Measurements from ENCODE around the gene IFNB1. TPM values are rescaled to one million over a fixed set of nuclear protein-coding genes. Genes with fewer than 3 reads are reported as not detected.

Gene IFNB1
- total RNA-seq = not detected in 2 replicates

GRCh38 chr9:21077781-21078180 is at the start of gene IFNB1:
TSS of gene IFNB1 (minus strand) at chr9:21077942. CDS start at chr9:21077869, 73 bp downstream.
- H3K4me1 Mint-ChIP-seq = peaks cover 23% of the 10 kb centered on the region
- DNase-seq = no peak
- peaks cover 1% of the 10 kb centered on the region for H3K36me3 Mint-ChIP-seq (ENCODE audit: low read depth)
- no peak within 1 kb of the TSS for H3K27ac Mint-ChIP-seq
- H3K9me3 Mint-ChIP-seq = peaks cover 12% of the 10 kb centered on the region
- peaks cover 18% of the 10 kb centered on the region for H3K27me3 Mint-ChIP-seq
- no peak within 1 kb of the TSS for H3K4me3 Mint-ChIP-seq
- intact Hi-C loops (cut with micrococcal nuclease) = loop anchor here (5.0 kb wide), 1 partner anchor 35 kb away; no protein-coding TSS in a partner anchor

DNA sequence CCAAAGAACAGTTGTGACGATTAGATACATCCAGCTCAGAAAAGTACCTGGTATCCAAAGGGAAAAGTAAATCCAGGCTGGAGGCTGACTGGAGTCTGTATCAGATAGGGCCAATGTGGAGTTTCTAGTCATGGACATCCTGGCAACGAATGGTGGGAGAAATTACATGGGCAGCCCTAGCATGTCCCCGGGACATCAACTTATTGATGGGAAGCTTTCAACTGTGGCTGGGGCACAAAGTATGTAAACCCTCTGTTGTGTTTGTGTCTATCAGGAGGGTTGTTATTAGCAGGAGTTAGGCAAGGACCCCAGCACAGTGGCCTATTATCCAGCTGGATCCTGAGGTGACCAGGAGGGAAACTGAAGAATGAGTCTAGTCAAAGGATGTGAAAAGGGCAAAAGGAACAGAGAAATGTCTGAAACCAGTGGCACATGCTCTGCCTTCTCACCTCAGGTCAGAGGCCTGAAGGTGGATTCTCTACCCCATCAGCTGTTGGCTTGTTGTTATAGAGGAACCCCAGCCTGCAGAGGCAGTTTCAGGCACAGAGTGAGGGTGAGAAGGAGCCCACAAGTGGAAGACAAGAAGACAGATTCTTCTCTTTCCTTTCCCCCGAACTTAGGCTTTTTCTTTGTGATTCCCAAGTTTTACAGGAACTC is 44.0 kb upstream of the IFNB1 start:
- no peaks in the 10 kb centered on the region for H3K36me3 Mint-ChIP-seq (ENCODE audit: low read depth)
- H3K4me1 Mint-ChIP-seq = no peaks in the 10 kb centered on the region
- intact Hi-C loops (cut with micrococcal nuclease) = no loop called here
- peaks cover 36% of the 10 kb centered on the region for H3K27me3 Mint-ChIP-seq
- peaks cover 7% of the 10 kb centered on the region for H3K9me3 Mint-ChIP-seq
- DNase-seq = no peak
- no peak overlapping the region for H3K4me3 Mint-ChIP-seq
- H3K27ac Mint-ChIP-seq = no peak overlapping the region

GRCh38 chr9:21121079-21121478 is 43.3 kb upstream of the IFNB1 start:
- Mint-ChIP-seq H3K4me1 (no peaks in the 10 kb centered on the region), H3K9me3 (peaks cover under 1% of the 10 kb centered on the region), H3K27ac (no peak overlapping the region), H3K27me3 (peaks cover 36% of the 10 kb centered on the region), H3K4me3 (no peak overlapping the region), H3K36me3 (ENCODE audit: low read depth) (no peaks in the 10 kb centered on the region)
- DNase-seq = no peak
- intact Hi-C loops (cut with micrococcal nuclease) = no loop called here

- no peak overlapping the region for H3K4me3 Mint-ChIP-seq
- H3K27ac Mint-ChIP-seq = no peak overlapping the region
- H3K36me3 Mint-ChIP-seq (ENCODE audit: low read depth) = no peaks in the 10 kb centered on the region
- intact Hi-C loops (cut with micrococcal nuclease) = loop anchor here (10.0 kb wide), 1 partner anchor 764 kb away; no protein-coding TSS in a partner anchor
- H3K9me3 Mint-ChIP-seq = no peaks in the 10 kb centered on the region
- H3K4me1 Mint-ChIP-seq = no peaks in the 10 kb centered on the region
- peaks cover 38% of the 10 kb centered on the region for H3K27me3 Mint-ChIP-seq
- DNase-seq = no peak
These were observed 41.5 kb upstream of the IFNB1 start for GRCh38 chr9:21119093-21119770.

- intact Hi-C loops (cut with micrococcal nuclease) = loop anchor here (5.0 to 10.0 kb wide), 2 partner anchors 37 to 760 kb away; partner anchors contain the start of gene IFNB1
- Mint-ChIP-seq H3K9me3 (no peaks in the 10 kb centered on the region), H3K4me1 (no peaks in the 10 kb centered on the region), H3K27me3 (peaks cover 52% of the 10 kb centered on the region), H3K4me3 (no peak overlapping the region), H3K27ac (no peak overlapping the region), H3K36me3 (ENCODE audit: low read depth) (no peaks in the 10 kb centered on the region)
- no peak for DNase-seq
These were observed 36.6 kb upstream of the IFNB1 start for GRCh38 chr9:21114311-21114710.

- H3K9me3 Mint-ChIP-seq = no peaks in the 10 kb centered on the region
- no peaks in the 10 kb centered on the region for H3K4me1 Mint-ChIP-seq
- peaks cover 24% of the 10 kb centered on the region for H3K27me3 Mint-ChIP-seq
- H3K27ac Mint-ChIP-seq = no peak overlapping the region
- intact Hi-C loops (cut with micrococcal nuclease) = loop anchor here (1.0 to 10.0 kb wide), 6 partner anchors 34 to 1185 kb away; partner anchors contain the start of gene IFNB1
- no peak overlapping the region for H3K4me3 Mint-ChIP-seq
- DNase-seq = peak; percentile 81
- no peaks in the 10 kb centered on the region for H3K36me3 Mint-ChIP-seq (ENCODE audit: low read depth)
These were observed 33.2 kb upstream of the IFNB1 start for GRCh38 chr9:21110708-21111576.

DNA sequence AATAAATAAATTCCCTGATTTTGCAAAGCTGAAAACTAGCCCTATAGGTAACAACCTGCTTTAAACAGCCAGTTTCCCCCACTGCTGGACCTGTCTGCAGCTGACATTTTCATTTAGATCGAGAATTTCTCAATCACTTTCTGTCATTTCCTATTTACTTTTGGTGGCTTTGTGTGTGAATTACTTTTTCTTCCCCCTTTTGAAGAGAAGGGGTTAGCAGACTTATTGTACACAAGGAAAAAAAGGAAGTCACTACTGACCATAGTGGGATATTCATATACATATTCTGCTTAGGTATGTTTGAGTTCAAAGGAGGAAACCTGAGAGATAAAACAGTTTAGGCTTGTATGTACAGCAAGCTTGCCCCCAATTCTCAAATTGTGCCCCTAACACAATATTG is 27.0 kb upstream of the IFNB1 start:
- no peaks in the 10 kb centered on the region for H3K36me3 Mint-ChIP-seq (ENCODE audit: low read depth)
- peaks cover 4% of the 10 kb centered on the region for H3K4me1 Mint-ChIP-seq
- H3K27me3 Mint-ChIP-seq = peaks cover 11% of the 10 kb centered on the region
- DNase-seq = no peak
- no peak overlapping the region for H3K4me3 Mint-ChIP-seq
- no peaks in the 10 kb centered on the region for H3K9me3 Mint-ChIP-seq
- intact Hi-C loops (cut with micrococcal nuclease) = no loop called here
- H3K27ac Mint-ChIP-seq = no peak overlapping the region

- no peak for DNase-seq
- peaks cover 7% of the 10 kb centered on the region for H3K4me1 Mint-ChIP-seq
These were observed 24.6 kb upstream of the IFNB1 start for GRCh38 chr9:21102305-21102704.

DNA sequence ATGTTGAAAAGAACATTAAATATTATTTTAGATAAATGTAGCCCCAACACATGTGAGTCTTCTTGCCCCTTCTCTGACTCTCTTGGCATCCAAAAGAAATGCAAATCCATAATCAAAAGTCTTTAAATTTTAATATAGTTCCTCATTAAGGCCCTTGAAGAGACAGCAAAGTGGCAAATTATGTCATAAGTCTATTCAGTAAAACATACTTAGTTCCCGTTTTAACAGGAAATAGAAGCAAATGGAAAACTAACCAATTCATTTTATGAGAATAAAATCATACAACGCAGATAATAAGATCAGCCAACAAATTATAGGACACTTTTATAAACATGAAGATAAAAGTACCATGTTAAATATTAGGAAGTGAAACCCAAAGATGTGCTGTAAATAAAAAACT is 20.1 kb upstream of the IFNB1 start:
- intact Hi-C loops (cut with micrococcal nuclease) = loop anchor here (2.0 to 10.0 kb wide), 3 partner anchors 15 to 1623 kb away; partner anchors contain the start of gene MLLT3
- peaks cover 5% of the 10 kb centered on the region for H3K27me3 Mint-ChIP-seq
- no peak overlapping the region for H3K4me3 Mint-ChIP-seq
- no peak for DNase-seq
- H3K4me1 Mint-ChIP-seq = peaks cover 24% of the 10 kb centered on the region
- H3K9me3 Mint-ChIP-seq = no peaks in the 10 kb centered on the region
- no peaks in the 10 kb centered on the region for H3K36me3 Mint-ChIP-seq (ENCODE audit: low read depth)
- H3K27ac Mint-ChIP-seq = no peak overlapping the region

More at GRCh38 chr9:21102305-21102704, 24.6 kb upstream of the IFNB1 start:
- Mint-ChIP-seq H3K4me3 (no peak overlapping the region), H3K27me3 (peaks cover 11% of the 10 kb centered on the region), H3K27ac (no peak overlapping the region), H3K36me3 (ENCODE audit: low read depth) (no peaks in the 10 kb centered on the region), H3K9me3 (no peaks in the 10 kb centered on the region)
- intact Hi-C loops (cut with micrococcal nuclease) = no loop called here

GRCh38 chr9:21096901-21097255 is 19.1 kb upstream of the IFNB1 start:
- Mint-ChIP-seq H3K4me3 (peak overlapping the region; percentile 79), H3K9me3 (peaks cover 3% of the 10 kb centered on the region), H3K36me3 (ENCODE audit: low read depth) (no peaks in the 10 kb centered on the region), H3K27me3 (no peaks in the 10 kb centered on the region), H3K27ac (peak overlapping the region; percentile 76), H3K4me1 (peaks cover 28% of the 10 kb centered on the region)
- DNase-seq = no peak
- intact Hi-C loops (cut with micrococcal nuclease) = loop anchor here (1.0 to 10.0 kb wide), 4 partner anchors 14 to 1622 kb away; partner anchors contain the start of genes HACD4 and MLLT3

DNA sequence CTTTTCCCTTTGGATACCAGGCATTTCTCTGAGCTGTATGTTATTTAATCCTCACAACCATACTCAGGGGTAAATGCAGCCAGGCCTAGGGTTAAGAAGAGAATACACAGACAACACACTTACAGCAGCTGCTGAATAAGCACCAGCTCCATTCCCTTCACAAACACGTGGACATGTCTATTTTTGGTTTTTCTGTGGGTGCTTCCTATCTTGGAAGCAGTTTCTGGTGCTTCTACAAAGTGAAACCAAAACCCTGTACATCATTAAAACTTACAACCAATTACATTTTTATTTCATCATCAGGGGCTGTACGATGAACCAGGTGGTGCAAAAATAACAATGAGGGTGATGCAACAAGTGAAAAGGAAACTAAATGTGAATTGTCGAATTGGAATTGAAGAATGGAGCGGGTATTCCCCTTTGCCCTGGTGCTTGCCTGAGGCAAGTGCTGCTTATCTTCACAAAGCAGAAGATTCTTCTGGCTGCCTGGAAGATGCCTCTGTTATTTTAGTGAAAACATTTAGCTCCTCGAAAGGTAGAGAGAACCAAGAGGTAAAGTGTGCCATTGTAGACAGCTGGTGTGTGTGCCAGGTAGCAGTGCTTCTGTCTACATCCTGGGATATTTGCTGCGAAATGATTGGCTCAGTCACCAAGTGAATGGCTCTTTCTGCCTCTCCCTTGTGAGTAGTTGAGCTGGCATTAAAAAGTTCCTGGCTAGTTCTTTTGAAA is 18.6 kb upstream of the IFNB1 start:
- Mint-ChIP-seq H3K27ac (peak overlapping the region; percentile 76), H3K36me3 (ENCODE audit: low read depth) (no peaks in the 10 kb centered on the region), H3K4me1 (peaks cover 32% of the 10 kb centered on the region), H3K4me3 (peak overlapping the region; percentile 68), H3K27me3 (no peaks in the 10 kb centered on the region), H3K9me3 (peaks cover 3% of the 10 kb centered on the region)
- intact Hi-C loops (cut with micrococcal nuclease) = loop anchor here (1.0 to 10.0 kb wide), 4 partner anchors 14 to 1622 kb away; partner anchors contain the start of genes HACD4 and MLLT3
- peak; percentile 85 for DNase-seq

DNA sequence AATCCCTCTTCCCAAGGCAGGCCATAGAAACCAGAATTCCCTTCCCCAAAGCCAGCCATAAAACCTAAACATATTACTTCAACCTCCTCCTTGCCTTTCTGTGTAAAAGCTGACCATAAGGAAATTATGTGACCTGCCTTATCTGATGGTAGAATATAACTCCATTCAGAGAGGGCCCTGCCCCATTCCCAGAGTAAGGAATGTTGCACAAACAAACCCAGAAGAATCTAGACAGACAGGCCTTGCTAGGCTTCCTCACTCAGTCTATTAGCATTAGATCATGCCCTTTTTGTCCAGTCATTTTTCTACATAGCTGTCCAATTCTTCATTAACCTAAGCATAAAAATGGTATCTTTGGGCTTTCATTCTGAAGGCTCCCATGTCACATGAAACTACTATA is 17.8 kb upstream of the IFNB1 start:
- peaks cover 33% of the 10 kb centered on the region for H3K4me1 Mint-ChIP-seq
- H3K9me3 Mint-ChIP-seq = peaks cover 3% of the 10 kb centered on the region
- H3K4me3 Mint-ChIP-seq = no peak overlapping the region
- peaks cover 3% of the 10 kb centered on the region for H3K27me3 Mint-ChIP-seq
- no peak overlapping the region for H3K27ac Mint-ChIP-seq
- H3K36me3 Mint-ChIP-seq (ENCODE audit: low read depth) = no peaks in the 10 kb centered on the region
- intact Hi-C loops (cut with micrococcal nuclease) = loop anchor here (5.0 to 10.0 kb wide), 2 partner anchors 473 to 1621 kb away; partner anchors contain the start of gene MLLT3
- DNase-seq = no peak

GRCh38 chr9:21086538-21086937 is 8.8 kb upstream of the IFNB1 start:
- Mint-ChIP-seq H3K9me3 (peaks cover 4% of the 10 kb centered on the region), H3K27me3 (peaks cover 13% of the 10 kb centered on the region), H3K4me1 (peaks cover 20% of the 10 kb centered on the region), H3K4me3 (no peak overlapping the region), H3K36me3 (ENCODE audit: low read depth) (no peaks in the 10 kb centered on the region), H3K27ac (no peak overlapping the region)
- no peak for DNase-seq
- intact Hi-C loops (cut with micrococcal nuclease) = no loop called here
